HepG2 (cell line): ENCODE measurements around the gene ZFP36L2. TPM values are rescaled to one million over a fixed set of nuclear protein-coding genes. Genes with fewer than 3 reads are reported as not detected.
A peak's percentile ranks its signal among the peaks of the same experiment; 100 is the strongest.

Source experiments
- DR1 ChIP-seq: sonication (generic); formaldehyde crosslinking; IDR thresholded peaks from 2 replicates; pipeline ENCODE4 v1.8.0; 2021; ENCODE audit warnings: mild to moderate bottlenecking, missing genetic modification reagents, inconsistent platforms
- GATAD2A ChIP-seq: IDR thresholded peaks from 2 replicates; pipeline ENCODE4 v1.6.1; 2016
- KDM5A ChIP-seq: fragments of 200-600 bp; sonication (generic); IDR thresholded peaks from 2 replicates; pipeline ENCODE4 v1.7.0; 2018; ENCODE audit warnings: antibody characterized with exemption, mild to moderate bottlenecking, low read length, borderline replicate concordance
- POGZ ChIP-seq: sonication (generic); formaldehyde crosslinking; IDR thresholded peaks from 2 replicates; pipeline ENCODE4 v1.4.0; 2020; ENCODE audit warnings: mild to moderate bottlenecking, missing genetic modification reagents
- RFXANK ChIP-seq: IDR thresholded peaks from 2 replicates; pipeline ENCODE4 v1.6.1; 2016
- RXRA ChIP-seq: sonication (generic); formaldehyde crosslinking; IDR thresholded peaks from 2 replicates; pipeline ENCODE4 v1.5.1; 2020; ENCODE audit warnings: missing genetic modification reagents
- SALL1 ChIP-seq: sonication (generic); formaldehyde crosslinking; IDR thresholded peaks from 2 replicates; pipeline ENCODE4 v1.8.0; 2022; ENCODE audit warnings: mild to moderate bottlenecking, missing genetic modification reagents
- SCMH1 ChIP-seq: sonication (generic); formaldehyde crosslinking; IDR thresholded peaks from 2 replicates; pipeline ENCODE4 v1.9.0; 2021; ENCODE audit warnings: missing genetic modification reagents, mild to moderate bottlenecking, borderline replicate concordance
- TBX2 ChIP-seq: sonication (generic); formaldehyde crosslinking; IDR thresholded peaks from 2 replicates; pipeline ENCODE4 v1.5.0; 2020; ENCODE audit warnings: missing genetic modification reagents, mild to moderate bottlenecking, borderline replicate concordance
- ZFP36 ChIP-seq: fragments of 150-350 bp; IDR thresholded peaks from 2 replicates; pipeline ENCODE4 v1.6.1; 2018; ENCODE audit warnings: borderline replicate concordance, low read length, low read depth; ENCODE audit not compliant: partially characterized antibody
- ZFP37 ChIP-seq: sonication (generic); formaldehyde crosslinking; IDR thresholded peaks from 2 replicates; pipeline ENCODE4 v1.4.0; 2020; ENCODE audit warnings: missing genetic modification reagents, borderline replicate concordance
- ZNF124 ChIP-seq: sonication (generic); formaldehyde crosslinking; IDR thresholded peaks from 2 replicates; pipeline ENCODE4 v1.4.0; 2020; ENCODE audit warnings: missing genetic modification reagents
- ZNF546 ChIP-seq: sonication (generic); formaldehyde crosslinking; conservative IDR thresholded peaks from 2 replicates; pipeline ENCODE4 v1.8.1; 2023; ENCODE audit warnings: mild to moderate bottlenecking, missing genetic modification reagents
- polyA plus RNA-seq, 8 experiments: library from polyadenylated mRNA; depleted of rRNA in 3 of 8; stranded (reverse) in 7 of 8; unstranded in 1 of 8; fragments of >200 nt; fragmentation: Illumina TruSeq in 4 of 8; extraction: Trizol in 4 of 8; gene quantifications; 2 replicates each; pipeline versions ENCODE4 v1.2.1 to v1.2.3, GENCODE V29; 2011 to 2016; ENCODE audit warnings: low read depth in 4 of 8, missing spikeins in 1 of 8, mixed read lengths in 1 of 8; ENCODE audit not compliant: insufficient read depth in 1 of 8
- total RNA-seq, 5 experiments: library from RNA; depleted of rRNA; stranded (reverse); fragments of >200 nt; fragmentation: Illumina TruSeq; extraction: Trizol; gene quantifications; 2 replicates each; pipeline ENCODE4 v1.2.3, GENCODE V29; 2016; ENCODE audit warnings: low read depth in 1 of 5
- TF ChIP-seq, protein P1 (sequence below), 2 experiments: sonication (generic) in 1 of 2; formaldehyde crosslinking in 1 of 2; IDR thresholded peaks; 2 replicates each; pipeline versions ENCODE4 v1.6.1 to v1.9.0; 2014 to 2022; ENCODE audit warnings: antibody characterized with exemption in 1 of 2, borderline replicate concordance in 1 of 2, inconsistent platforms in 1 of 2, low read depth in 1 of 2, missing genetic modification reagents in 1 of 2
- TF ChIP-seq, protein P2 (sequence below): sonication (generic); formaldehyde crosslinking; conservative IDR thresholded peaks from 2 replicates; pipeline ENCODE4 v1.5.0; 2020; ENCODE audit warnings: missing genetic modification reagents
- TF ChIP-seq, protein P3 (sequence below): IDR thresholded peaks from 2 replicates; pipeline ENCODE4 v1.6.1; 2012; ENCODE audit warnings: low read length, improper control_type of control experiment
- TF ChIP-seq, protein P4 (sequence below): sonication (generic); formaldehyde crosslinking; IDR thresholded peaks from 2 replicates; pipeline ENCODE4 v1.5.0; 2020; ENCODE audit warnings: missing genetic modification reagents

The ZFP36L2 gene
- total and polyA plus RNA-seq, 2 of the 13 experiments (the other 11 are each of a cell fraction or from before 2014, with no cell fraction given) = 11.2 to 21.8 TPM

DNA sequence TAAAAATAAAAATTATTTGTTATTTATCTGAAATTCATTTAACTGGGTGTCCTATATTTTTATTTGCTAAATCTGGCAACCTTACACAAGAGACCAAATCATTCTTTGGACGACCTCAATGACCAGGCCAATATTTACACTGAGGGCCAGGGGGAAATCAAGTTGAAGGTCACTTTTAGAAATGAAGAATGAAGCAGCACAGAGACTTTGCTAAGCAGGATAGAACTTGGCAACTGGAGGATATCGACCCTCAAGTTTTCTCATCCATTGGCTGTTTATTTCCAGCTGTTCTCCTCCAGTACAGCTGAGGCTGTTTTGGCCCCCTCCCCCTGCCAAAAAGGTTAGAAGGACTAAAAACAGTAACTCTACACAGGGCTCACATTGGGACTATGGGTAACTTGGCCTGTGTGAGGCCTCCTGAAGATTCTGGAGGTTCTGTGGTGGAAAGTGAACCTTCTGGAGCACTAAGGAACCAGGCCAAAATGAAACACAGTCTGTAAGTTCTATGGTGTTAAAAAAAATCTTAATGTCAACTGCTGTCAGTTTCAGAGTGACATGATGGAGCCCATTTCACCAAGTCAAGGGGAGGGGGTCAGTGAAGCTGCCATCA, 32.2 kb upstream of the ZFP36L2 start (continued):
- TF ChIP-seq, protein P1, sequence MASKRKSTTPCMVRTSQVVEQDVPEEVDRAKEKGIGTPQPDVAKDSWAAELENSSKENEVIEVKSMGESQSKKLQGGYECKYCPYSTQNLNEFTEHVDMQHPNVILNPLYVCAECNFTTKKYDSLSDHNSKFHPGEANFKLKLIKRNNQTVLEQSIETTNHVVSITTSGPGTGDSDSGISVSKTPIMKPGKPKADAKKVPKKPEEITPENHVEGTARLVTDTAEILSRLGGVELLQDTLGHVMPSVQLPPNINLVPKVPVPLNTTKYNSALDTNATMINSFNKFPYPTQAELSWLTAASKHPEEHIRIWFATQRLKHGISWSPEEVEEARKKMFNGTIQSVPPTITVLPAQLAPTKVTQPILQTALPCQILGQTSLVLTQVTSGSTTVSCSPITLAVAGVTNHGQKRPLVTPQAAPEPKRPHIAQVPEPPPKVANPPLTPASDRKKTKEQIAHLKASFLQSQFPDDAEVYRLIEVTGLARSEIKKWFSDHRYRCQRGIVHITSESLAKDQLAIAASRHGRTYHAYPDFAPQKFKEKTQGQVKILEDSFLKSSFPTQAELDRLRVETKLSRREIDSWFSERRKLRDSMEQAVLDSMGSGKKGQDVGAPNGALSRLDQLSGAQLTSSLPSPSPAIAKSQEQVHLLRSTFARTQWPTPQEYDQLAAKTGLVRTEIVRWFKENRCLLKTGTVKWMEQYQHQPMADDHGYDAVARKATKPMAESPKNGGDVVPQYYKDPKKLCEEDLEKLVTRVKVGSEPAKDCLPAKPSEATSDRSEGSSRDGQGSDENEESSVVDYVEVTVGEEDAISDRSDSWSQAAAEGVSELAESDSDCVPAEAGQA (IDR thresholded peaks at IDR 0.05; ENCODE audit: low read depth) = no peak
- TF ChIP-seq, protein P1 (CRISPR knock-in tag; IDR thresholded peaks at IDR 0.05; ENCODE audit: borderline replicate concordance) = no peak
- TF ChIP-seq, protein P2, sequence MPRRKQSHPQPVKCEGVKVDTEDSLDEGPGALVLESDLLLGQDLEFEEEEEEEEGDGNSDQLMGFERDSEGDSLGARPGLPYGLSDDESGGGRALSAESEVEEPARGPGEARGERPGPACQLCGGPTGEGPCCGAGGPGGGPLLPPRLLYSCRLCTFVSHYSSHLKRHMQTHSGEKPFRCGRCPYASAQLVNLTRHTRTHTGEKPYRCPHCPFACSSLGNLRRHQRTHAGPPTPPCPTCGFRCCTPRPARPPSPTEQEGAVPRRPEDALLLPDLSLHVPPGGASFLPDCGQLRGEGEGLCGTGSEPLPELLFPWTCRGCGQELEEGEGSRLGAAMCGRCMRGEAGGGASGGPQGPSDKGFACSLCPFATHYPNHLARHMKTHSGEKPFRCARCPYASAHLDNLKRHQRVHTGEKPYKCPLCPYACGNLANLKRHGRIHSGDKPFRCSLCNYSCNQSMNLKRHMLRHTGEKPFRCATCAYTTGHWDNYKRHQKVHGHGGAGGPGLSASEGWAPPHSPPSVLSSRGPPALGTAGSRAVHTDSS (CRISPR knock-in tag) = no peak
- TF ChIP-seq POGZ (CRISPR knock-in tag) = peak; percentile 85
- no peak for TF ChIP-seq SCMH1 (CRISPR knock-in tag)
- TF ChIP-seq DR1 (CRISPR knock-in tag) = no peak
- no peak; the same call in 1 of the 2 replicates for TF ChIP-seq TBX2 (CRISPR knock-in tag)
- no peak for TF ChIP-seq ZNF546 (CRISPR knock-in tag)
- no peak for TF ChIP-seq ZNF124 (CRISPR knock-in tag)
- no peak for TF ChIP-seq ZFP37
- peak; percentile 99 for TF ChIP-seq GATAD2A
- TF ChIP-seq, protein P3, sequence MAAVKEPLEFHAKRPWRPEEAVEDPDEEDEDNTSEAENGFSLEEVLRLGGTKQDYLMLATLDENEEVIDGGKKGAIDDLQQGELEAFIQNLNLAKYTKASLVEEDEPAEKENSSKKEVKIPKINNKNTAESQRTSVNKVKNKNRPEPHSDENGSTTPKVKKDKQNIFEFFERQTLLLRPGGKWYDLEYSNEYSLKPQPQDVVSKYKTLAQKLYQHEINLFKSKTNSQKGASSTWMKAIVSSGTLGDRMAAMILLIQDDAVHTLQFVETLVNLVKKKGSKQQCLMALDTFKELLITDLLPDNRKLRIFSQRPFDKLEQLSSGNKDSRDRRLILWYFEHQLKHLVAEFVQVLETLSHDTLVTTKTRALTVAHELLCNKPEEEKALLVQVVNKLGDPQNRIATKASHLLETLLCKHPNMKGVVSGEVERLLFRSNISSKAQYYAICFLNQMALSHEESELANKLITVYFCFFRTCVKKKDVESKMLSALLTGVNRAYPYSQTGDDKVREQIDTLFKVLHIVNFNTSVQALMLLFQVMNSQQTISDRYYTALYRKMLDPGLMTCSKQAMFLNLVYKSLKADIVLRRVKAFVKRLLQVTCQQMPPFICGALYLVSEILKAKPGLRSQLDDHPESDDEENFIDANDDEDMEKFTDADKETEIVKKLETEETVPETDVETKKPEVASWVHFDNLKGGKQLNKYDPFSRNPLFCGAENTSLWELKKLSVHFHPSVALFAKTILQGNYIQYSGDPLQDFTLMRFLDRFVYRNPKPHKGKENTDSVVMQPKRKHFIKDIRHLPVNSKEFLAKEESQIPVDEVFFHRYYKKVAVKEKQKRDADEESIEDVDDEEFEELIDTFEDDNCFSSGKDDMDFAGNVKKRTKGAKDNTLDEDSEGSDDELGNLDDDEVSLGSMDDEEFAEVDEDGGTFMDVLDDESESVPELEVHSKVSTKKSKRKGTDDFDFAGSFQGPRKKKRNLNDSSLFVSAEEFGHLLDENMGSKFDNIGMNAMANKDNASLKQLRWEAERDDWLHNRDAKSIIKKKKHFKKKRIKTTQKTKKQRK = no peak
- TF ChIP-seq, protein P4, sequence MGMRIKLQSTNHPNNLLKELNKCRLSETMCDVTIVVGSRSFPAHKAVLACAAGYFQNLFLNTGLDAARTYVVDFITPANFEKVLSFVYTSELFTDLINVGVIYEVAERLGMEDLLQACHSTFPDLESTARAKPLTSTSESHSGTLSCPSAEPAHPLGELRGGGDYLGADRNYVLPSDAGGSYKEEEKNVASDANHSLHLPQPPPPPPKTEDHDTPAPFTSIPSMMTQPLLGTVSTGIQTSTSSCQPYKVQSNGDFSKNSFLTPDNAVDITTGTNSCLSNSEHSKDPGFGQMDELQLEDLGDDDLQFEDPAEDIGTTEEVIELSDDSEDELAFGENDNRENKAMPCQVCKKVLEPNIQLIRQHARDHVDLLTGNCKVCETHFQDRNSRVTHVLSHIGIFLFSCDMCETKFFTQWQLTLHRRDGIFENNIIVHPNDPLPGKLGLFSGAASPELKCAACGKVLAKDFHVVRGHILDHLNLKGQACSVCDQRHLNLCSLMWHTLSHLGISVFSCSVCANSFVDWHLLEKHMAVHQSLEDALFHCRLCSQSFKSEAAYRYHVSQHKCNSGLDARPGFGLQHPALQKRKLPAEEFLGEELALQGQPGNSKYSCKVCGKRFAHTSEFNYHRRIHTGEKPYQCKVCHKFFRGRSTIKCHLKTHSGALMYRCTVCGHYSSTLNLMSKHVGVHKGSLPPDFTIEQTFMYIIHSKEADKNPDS (CRISPR knock-in tag) = no peak
- TF ChIP-seq SALL1 (CRISPR knock-in tag) = peak; percentile 89
- no peak for TF ChIP-seq RFXANK
- TF ChIP-seq ZFP36 = no peak
- TF ChIP-seq KDM5A = no peak
- peak; percentile 77; the same call in 1 of the 2 replicates for TF ChIP-seq RXRA (CRISPR knock-in tag)
